NCI-H2171 treated with DMSO at 0.1 percent for 48 hours (cell line): ENCODE data around the gene PPP6R2.
"Not testable (repeated sequence)": the region's sequence is repeated elsewhere in the genome, so short reads cannot be mapped to it uniquely, and the experiment has no call there.

Experiments
- DNase-seq: peaks from one replicate; lab custom pipeline; 2025; lab: John Stamatoyannopoulos, UW

PPP6R2 gene

GRCh38 chr22:50346470-50346869 is 3.3 kb downstream of the PPP6R2 start:
- no peak for DNase-seq

GRCh38 chr22:50347157-50347556 is 4.0 kb downstream of the PPP6R2 start:
- DNase-seq: no peak

GRCh38 chr22:50348058-50348457 is 4.9 kb downstream of the PPP6R2 start:
- no peak for DNase-seq

GRCh38 chr22:50356186-50356585 is 13.1 kb downstream of the PPP6R2 start:
- DNase-seq: no peak

- DNase-seq: no peak
Observed at GRCh38 chr22:50357222-50357621, 14.1 kb downstream of the PPP6R2 start.

GRCh38 chr22:50357756-50358155 is 14.6 kb downstream of the PPP6R2 start:
- no peak for DNase-seq

GRCh38 chr22:50360578-50360977 is 17.5 kb downstream of the PPP6R2 start:
- no peak for DNase-seq

- DNase-seq: no peak
Observed at GRCh38 chr22:50361222-50361621, 18.1 kb downstream of the PPP6R2 start.

GRCh38 chr22:50361688-50362087 is 18.6 kb downstream of the PPP6R2 start:
- no peak for DNase-seq

GRCh38 chr22:50363166-50363802 is 20.2 kb downstream of the PPP6R2 start:
- DNase-seq: no peak

GRCh38 chr22:50363803-50364194 is 20.7 kb downstream of the PPP6R2 start:
- DNase-seq: not testable (repeated sequence)

- no peak for DNase-seq
Observed at GRCh38 chr22:50367778-50368500, 24.8 kb downstream of the PPP6R2 start.

- DNase-seq: no peak
Observed at GRCh38 chr22:50371101-50371648, 28.0 kb downstream of the PPP6R2 start.

GRCh38 chr22:50376085-50376651 is 33.0 kb downstream of the PPP6R2 start:
- no peak for DNase-seq

GRCh38 chr22:50381021-50381555 is 38.0 kb downstream of the PPP6R2 start:
- not testable (repeated sequence) for DNase-seq

GRCh38 chr22:50396751-50397370 is 53.7 kb downstream of the PPP6R2 start:
- DNase-seq: no peak

- DNase-seq: not testable (repeated sequence)
Observed at GRCh38 chr22:50397371-50398060, 54.4 kb downstream of the PPP6R2 start.

GRCh38 chr22:50398831-50399648 is 55.9 kb downstream of the PPP6R2 start:
- DNase-seq: peak; percentile 33

- no peak for DNase-seq
Observed at GRCh38 chr22:50399751-50400331, 56.7 kb downstream of the PPP6R2 start.

GRCh38 chr22:50400406-50400805 is 57.3 kb downstream of the PPP6R2 start:
- DNase-seq: no peak
